ENCODE measurements around the gene TNNI3.

Gene TNNI3

DNA sequence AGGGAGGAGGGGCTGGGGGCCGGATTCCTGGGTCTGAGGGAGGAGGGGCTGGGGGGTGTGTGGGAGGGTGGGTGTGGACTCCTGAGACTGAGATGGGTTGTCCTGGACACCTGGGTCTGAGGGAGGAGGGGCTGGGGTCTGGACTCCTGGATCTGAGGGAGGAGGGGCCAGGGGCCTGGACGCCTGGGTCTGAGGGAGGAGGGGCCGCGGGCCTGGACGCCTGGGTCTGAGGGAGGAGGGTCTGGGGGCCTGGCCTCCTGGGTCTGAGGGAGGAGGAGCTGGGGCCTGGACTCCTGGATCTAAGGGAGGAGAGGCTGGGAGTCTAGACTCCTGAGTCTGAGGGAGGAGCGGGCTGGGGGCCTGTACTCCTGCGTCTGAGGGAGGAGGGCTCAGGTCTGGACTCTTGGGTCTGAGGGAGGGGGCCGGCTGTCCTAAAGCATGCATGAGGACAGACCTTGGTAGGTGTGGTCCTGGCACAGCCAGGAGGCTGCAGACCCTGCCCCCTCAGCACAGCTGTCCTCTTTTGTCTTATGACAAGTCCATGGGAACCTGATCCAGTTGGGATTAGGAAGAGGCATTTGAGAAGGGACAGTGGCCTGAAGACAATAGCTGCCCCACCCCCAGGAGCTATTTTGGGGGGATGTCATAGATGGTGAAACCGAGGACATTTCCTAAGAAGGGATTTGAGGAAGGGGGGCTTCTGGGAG is 9.8 kb downstream of the TNNI3 start:
- DNase-seq (ENCODE audit: low read depth in 2 of 2), result no peak

DNA sequence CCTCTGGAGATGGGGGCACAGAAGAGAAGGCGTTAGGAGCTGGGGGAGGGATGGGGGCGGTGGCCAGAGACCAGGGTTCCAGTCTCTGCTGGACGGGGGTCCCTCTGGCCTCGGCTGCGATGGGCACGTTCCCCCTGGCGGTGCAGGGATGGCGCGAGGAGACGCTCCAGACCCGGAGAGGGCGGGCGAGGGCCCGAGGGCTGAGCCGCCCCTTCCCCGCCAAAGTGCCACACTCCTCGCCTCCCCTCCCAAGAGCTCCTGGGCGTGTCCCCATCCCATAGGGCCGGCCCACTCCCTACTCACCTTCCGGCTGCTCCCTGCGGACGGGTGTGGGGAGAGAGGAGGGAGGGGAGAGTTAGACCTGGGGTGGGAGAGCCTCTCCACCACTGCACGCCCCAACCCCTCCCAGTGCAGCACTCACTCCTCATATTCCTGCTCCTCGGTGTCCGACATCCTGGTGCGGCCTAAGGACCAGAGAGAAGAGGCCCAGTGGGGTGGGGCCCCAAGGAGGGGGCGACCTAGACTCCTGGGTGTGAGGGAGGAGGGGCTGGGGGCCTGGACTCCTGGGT is 10.7 kb downstream of the TNNI3 start:
- DNase-seq (ENCODE audit: low read depth in 2 of 2), result no peak

DNA sequence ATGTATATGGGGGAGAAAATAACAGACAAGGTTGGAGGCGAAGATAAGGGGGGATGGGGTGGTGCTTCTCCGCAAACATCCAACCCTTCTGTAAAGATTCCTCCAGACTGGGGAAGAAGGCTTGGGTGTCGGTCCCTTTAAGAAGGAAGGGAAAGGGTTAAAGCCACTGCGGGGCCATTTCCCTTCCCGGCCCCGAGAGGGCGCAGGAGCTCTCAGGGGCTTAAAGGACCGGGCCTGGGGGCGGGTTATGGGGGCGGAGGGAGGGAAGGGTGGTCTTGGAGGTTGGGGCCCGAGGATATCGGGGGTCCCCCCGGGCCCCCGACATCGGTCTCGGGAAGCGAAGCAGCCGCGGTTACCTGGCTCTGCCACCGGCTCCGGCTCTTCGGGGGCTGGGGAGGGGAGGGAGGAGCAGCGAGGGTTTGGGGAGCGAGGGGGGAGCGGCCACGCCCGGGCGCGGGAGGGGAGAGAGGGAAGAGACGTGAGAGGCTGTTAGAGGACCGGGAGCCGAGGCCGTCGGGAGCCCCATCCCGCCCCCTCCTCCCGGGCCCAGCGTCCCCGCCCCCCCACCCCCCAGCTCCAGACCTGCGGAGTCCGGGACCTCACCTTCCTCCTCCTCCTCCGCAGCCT is 11.3 kb downstream of the TNNI3 start:
- DNase-seq (ENCODE audit: low read depth in 2 of 2), result no peak

DNA sequence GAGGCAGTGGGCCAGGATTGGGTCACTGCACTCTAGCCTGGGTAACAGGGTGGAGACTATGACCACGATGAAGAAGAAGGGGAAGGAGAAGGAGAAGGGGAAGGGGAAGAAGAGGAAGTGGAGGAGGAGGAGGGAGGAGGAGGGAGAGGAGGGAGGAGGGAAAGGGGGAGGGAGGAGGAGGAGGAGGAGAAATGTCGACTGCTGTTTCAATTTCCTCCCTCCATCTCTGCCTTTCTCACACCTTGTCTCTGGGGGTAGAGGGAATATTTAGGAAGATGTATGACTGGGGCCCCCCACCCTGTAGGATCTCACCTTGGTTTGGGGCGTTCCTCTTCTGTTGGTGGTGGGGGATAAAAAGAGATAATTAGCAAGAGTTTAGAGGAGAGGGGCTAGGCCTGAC is 12.3 kb downstream of the TNNI3 start:
- no peak for DNase-seq (ENCODE audit: low read depth in 2 of 2)

DNA sequence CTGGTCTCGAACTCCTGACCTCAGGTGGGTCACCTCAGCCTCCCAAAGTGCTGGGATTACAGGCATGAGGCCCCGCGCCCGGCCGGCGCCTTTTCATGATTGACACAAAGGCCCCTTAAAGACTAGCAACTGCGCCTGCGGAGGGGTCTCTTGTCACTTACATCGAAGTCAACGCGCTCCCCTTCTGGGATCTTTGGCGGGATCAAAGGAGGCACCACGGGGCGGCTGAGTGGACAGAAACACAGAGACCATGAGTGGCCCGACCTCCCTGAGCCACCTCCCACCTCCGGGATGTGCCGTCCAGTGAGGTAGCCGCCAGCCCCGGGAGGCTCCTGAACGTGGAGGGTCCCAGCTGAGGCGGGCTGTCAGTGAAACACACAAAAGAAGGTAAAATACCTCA is 15.8 kb downstream of the TNNI3 start:
- DNase-seq (ENCODE audit: low read depth in 2 of 2), result no peak

DNA sequence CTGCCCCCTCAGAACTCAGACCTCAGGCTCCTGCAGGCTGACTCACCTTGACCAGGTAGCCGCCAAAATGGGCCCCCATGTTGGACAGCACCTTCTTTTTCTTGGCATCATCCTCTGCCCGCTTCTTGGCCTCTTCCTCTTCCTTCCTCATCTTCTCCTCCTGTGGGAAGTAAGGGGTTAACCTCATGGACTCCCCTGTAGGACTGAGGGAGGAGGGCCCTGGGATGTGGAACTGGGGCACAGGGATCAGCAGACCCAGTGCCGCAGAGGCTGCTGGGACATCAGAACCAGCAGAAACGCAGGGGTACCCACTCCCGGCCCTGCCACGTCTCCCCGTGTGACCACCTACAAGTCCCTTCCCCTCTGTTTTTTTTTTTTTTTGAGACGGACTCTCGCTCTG is 19.6 kb downstream of the TNNI3 start:
- DNase-seq (ENCODE audit: low read depth in 2 of 2), result no peak

DNA sequence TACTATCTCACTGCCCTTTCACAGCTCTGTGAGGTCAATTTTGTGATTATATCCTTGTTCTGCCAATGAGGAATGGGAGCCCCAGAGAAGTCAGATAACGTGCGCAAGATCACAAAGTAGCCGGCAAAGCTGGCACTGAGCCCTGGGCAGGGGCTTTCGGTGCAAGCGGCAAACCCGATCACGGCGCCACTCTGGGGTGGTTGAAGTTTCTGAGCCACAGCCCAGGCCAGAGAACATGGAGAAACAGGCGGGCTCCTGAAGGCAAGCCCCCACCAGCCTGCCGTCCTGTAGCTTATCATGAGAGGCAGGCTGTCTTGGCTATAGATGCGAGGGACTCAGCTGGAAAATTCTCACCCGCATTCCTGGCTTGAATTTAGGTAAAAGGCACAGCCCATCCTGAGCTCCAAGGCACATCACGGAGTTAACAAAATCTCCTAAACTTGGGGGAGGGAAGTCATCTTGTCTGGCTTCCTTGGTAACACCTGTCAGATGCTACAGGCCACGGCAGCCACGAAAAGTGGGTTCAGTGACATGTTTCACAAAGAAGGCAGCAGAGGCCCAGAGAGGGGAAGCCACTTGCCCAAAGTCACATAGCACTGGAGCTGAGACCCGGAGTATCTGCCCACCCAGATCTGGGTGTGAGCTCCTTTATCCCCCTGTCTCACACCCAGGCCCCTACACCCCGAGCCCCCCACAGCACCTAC is 21.0 kb downstream of the TNNI3 start:
- no peak for DNase-seq (ENCODE audit: low read depth in 2 of 2)

DNA sequence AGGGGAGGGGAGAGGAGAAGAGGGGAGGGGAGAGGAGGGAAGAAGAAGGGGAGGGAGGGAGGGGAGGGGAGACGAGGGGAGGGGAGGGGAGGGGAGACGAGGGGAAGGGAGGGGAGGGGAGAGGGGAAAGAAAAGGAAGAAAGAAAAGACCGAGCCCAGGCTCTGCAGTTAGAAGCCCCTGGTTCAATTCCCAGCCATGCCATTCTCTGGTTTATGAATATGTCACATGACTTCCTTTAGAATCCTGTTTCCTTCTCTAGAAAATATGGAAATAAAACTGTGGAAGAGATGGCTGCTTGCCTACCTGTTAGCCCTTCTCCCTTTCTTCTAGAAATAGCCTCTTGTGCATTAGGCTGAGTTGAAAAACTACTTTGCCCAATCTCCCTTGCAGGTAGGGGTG is 22.8 kb downstream of the TNNI3 start:
- no peak for DNase-seq (ENCODE audit: low read depth in 2 of 2)

DNA sequence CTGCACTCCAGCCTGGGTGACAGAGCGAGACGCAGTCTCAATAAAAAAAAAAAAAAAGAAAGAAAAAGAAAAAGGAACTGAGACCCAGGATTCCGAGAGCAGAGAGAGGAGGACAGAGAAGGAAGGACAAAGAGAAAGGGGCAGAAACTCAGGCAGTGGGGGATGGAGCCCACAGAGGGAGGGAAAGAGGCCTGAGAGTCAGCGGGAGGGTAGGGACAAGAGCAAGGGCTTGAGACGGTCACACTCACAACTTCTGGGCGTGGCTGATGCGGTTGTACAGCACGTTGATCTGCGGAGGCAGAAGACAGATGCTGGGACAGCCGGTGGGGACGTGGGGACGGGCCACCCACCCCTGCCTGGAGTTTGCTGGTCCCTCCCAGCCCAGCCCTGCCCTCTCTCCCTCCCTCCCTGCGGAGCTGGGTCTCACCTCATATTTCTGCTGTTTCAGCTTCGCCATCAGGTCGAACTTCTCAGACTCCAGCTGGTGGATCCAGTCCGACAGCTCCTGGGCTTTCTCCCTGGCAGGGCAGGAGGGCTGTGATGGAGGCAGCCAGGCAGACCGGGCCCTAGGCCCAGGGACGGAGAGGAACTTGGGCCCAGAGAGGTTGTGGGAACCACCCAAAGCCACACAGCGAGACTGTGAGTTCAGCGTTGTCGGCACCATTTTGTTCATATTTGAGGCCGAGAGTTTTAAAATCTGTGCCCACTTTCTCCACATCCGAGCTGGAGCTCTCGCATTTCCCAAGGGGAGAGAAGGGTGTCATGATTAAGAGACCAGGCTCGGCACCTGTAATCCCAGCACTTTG is 23.7 kb downstream of the TNNI3 start:
- no peak for DNase-seq (ENCODE audit: low read depth in 2 of 2)

DNA sequence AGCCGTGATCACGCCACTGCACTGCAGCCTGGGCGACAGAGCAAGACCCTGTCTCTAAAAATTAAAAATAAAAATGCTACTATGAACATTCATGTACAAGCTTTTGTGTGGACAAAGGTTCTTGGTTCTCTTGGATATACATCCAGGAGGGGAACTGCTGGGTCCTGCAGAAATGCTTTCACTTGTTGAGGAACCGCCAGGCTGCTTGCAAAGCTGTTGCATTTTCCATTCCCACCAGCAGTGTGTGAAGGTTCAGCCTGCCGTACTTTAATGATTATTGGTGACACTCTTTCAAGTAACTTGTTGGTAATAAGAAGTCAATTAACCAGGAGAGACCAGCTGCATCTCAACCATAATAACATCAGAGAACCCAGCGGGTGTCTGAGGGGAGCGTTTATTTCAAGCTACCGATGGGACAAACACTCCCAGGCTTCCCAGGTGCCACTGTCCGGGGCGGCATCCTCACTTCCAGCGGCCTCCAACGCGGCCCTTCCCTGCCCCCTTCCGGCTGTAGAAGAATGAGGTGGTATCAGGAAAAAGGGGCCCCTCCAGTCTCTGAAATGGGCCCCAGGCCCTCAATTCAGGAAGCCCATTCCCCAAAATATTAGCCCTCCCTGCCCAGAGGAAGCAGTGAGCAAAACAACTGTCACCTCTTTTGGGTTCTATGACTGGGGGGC is 24.9 kb downstream of the TNNI3 start:
- no peak for DNase-seq (ENCODE audit: low read depth in 2 of 2)

DNA sequence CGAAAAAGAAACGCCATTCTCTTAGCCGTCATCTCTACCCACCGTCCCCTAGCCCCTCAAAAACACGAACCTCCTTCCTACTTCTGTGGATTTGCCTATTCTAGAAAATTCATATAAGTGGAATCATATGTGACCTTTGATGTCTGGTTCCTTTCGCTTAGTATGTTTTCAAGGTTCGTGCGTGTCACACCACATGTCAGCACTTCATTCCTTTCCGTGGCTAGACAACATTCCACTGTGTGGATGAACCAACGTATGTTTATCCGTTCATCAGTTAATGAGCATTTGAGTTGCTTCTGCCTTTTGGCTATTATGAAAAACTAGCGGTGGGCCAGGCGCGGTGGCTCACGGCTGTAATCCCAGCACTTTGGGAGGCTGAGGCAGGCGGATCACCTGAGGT is 26.1 kb downstream of the TNNI3 start:
- DNase-seq (ENCODE audit: low read depth in 2 of 2), result no peak

DNA sequence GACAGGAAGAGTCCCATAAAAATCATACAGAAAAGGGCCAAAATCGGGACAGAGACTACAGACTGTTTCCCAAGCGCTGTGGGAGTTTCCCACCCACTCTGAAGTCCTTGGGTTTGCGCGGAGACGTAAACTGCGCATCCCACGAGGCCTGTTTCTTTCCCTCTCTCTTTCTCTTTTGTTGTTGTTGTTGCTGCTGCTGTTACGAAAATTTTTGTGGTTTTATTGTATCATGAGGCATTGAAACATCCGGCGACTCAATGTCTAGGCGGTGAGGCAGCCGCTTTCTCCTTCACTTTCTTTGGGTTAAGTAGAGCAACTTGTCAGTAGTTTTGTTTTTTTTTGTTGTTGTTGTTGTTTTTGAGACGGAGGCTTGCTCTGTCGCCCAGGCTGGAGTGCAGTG is 38.5 kb downstream of the TNNI3 start:
- DNase-seq (ENCODE audit: low read depth in 2 of 2), result no peak

DNA sequence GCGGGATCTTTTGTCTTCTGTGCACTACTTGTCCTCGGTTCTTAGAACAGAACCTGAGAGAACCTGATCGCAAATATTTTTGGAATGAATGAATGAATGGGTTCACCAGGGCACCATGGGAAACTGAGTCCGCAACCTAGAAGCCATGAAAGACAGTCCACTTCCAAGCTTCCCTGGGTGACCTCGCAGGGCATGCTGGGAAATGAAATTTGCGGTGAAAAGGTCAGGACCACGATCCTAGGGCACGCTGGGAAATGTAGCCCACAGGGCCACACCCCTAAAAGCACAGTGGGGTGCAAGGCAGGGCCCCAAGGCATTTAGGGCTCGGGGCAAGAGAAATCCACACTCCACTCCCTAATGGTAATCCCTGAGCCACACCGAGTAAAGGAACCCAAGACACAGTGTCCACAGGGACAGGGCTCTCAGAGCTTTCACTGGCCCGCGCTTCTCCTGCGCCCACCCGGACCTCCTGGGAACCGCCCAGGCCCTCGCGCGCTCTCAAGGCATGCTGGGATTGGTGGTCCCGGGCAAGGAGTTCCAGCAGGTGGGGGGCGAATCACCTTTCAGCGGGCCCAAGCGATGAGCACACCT is 39.0 kb downstream of the TNNI3 start:
- DNase-seq (ENCODE audit: low read depth in 2 of 2), result peak in 1 of 2 donors; percentile 15

DNA sequence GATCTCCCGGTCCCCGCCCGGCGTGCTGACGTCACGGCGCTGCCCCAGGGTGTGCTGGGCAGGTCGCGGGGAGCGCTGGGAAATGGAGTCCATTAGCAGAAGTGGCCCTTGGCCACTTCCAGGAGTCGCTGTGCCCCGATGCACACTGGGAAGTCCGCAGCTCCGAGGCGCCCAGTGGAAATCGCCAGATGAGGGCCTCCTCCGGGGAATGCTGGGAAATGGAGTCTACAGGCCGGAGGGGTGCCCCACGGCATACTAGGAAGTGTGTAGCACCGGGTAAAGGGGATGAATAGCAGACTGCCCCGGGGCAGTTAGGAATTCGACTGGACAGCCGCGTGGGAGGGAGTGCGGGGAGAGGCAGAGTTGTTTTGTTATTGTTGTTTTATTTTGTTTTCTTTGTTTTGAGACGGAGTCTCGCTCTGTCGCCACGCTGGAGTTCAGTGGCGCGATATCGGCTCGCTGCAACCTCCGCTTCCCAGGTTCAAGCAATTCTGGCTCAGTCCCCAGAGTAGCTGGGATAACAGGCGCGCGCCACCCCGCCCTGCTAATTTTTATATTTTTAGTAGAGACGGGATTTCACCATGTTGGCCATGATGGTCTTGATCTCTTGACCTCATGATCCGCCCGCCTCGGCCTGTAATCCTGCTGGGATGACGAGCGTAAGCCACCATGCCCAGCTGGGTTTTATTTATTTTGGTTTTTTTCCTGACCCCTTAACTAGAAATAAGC is 39.7 kb downstream of the TNNI3 start:
- DNase-seq (ENCODE audit: low read depth in 2 of 2), result peak; percentile 96

DNA sequence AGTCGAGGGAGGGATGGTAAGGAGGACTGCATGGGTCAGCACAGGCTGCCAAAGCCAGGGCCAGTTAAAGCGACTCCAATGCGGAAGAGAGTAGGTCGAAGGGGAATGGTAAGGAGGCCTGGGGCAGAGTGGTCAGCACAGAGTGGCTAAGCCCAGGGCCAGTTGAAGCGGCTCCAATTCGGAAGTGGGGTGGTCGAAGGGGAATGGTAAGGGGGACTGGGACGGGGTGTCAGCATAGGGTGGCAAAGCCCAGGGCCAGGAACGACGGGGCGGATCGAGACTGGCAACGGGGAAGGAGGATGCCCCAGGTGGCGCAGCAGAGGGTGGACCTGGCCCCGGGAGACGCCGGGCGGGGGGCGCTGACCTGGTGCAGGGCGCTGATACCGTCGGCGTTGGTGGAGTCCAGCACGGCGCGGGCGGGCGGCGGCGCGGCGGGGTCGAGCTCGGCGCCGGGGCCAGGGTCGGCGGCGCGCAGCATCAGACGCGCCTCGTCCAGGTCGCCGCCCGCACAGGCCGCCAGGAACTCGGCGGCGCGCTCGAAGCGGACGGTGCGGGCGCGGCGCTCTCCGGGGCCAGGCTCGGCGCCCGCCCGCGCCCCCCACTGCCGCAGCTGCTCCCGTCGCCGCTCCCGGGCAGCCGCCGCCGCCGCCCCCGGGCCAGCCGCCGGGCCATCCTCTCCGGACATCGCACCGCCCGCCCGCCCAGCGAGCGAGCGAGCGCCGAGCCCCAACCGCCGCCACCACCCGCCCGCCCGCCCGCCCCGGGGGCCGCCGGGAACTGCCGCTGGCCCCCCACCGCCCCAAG is 40.5 kb downstream of the TNNI3 start, which contains the start of gene PPP1R12C:
PPP1R12C (minus strand) TSS at position 779 of the 804 bp plus-strand sequence; CDS start at position 685, 94 bp downstream.
- no peak for DNase-seq (ENCODE audit: low read depth in 2 of 2)

DNA sequence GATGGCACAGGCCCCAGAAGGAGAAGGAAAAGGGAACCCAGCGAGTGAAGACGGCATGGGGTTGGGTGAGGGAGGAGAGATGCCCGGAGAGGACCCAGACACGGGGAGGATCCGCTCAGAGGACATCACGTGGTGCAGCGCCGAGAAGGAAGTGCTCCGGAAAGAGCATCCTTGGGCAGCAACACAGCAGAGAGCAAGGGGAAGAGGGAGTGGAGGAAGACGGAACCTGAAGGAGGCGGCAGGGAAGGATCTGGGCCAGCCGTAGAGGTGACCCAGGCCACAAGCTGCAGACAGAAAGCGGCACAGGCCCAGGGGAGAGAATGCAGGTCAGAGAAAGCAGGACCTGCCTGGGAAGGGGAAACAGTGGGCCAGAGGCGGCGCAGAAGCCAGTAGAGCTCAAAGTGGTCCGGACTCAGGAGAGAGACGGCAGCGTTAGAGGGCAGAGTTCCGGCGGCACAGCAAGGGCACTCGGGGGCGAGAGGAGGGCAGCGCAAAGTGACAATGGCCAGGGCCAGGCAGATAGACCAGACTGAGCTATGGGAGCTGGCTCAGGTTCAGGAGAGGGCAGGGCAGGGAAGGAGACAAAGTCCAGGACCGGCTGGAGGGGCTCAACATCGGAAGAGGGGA is 41.2 kb downstream of the TNNI3 start:
- DNase-seq (ENCODE audit: low read depth in 2 of 2), result peak in 1 of 2 donors; percentile 38

DNA sequence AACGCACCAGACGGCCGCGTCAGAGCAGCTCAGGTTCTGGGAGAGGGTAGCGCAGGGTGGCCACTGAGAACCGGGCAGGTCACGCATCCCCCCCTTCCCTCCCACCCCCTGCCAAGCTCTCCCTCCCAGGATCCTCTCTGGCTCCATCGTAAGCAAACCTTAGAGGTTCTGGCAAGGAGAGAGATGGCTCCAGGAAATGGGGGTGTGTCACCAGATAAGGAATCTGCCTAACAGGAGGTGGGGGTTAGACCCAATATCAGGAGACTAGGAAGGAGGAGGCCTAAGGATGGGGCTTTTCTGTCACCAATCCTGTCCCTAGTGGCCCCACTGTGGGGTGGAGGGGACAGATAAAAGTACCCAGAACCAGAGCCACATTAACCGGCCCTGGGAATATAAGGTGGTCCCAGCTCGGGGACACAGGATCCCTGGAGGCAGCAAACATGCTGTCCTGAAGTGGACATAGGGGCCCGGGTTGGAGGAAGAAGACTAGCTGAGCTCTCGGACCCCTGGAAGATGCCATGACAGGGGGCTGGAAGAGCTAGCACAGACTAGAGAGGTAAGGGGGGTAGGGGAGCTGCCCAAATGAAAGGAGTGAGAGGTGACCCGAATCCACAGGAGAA is 42.0 kb downstream of the TNNI3 start:
- DNase-seq (ENCODE audit: low read depth in 2 of 2), result peak in 1 of 2 donors; percentile 46

DNA sequence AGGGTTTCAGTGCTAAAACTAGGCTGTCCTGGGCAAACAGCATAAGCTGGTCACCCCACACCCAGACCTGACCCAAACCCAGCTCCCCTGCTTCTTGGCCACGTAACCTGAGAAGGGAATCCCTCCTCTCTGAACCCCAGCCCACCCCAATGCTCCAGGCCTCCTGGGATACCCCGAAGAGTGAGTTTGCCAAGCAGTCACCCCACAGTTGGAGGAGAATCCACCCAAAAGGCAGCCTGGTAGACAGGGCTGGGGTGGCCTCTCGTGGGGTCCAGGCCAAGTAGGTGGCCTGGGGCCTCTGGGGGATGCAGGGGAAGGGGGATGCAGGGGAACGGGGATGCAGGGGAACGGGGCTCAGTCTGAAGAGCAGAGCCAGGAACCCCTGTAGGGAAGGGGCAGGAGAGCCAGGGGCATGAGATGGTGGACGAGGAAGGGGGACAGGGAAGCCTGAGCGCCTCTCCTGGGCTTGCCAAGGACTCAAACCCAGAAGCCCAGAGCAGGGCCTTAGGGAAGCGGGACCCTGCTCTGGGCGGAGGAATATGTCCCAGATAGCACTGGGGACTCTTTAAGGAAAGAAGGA is 42.9 kb downstream of the TNNI3 start:
- DNase-seq (ENCODE audit: low read depth in 2 of 2), result no peak
